Erythroblast (primary cell): Measurements from ENCODE around the gene MECP2.

Source experiments
- GATA1 ChIP-seq: IDR thresholded peaks from 2 replicates; pipeline ENCODE4 v1.6.1; 2011; ENCODE audit warnings: low read depth, mild to moderate bottlenecking, control low read depth, low read length, moderate library complexity
- POLR2A ChIP-seq: IDR thresholded peaks from 2 replicates; pipeline ENCODE4 v1.6.1; 2011; ENCODE audit warnings: mild to moderate bottlenecking, low read length

DNA sequence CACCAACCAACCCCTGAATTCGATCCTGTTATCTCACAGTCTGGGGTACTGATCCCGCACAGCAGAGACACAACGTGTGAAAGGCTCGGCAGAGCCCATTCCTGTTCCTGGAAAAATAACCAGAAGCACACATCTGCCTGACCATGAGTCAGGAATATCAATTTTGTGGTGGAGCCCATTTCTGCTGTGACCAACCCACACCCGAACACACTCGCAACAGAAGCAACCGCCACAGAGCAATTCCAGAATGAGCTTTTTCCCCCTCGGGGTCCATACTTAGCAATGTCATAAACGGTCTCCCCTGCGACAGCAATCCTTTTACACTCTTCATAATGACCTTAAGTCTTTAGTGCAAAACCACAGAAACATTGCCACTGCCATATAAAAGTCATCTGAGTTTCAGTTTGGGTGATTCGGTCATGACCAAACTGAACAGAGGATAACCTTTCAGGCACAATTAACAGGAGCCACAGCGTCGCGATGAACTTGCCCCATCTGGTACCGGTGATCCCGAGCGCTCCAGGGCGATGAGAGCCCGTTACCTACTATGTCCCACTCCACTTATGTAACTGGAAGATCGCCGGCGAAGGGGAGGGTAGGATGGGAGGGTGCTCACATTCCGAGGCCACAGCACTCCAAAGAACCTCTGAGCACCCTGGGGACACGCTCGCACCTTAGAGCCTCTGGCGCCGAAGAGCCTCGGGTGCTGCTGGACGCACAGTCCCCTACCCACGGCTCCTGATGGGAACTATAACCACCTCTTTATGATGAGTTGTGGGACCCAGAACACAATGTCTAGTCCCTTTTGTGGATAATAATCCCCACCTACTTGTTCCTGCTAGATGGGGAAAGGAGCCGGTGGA is 1.1 kb downstream of the MECP2 start:
- TF ChIP-seq POLR2A (peak; percentile 13), GATA1 (no peak)
